HepG2 (cell line): ENCODE results near the gene CABLES2. TPM values are rescaled to one million over a fixed set of nuclear protein-coding genes. Genes with fewer than 3 reads are reported as not detected.

Experiments
- ARID5B ChIP-seq: IDR thresholded peaks from 2 replicates; pipeline ENCODE4 v1.4.0; 2020; ENCODE audit warnings: mild to moderate bottlenecking, missing genetic modification reagents
- CENPT ChIP-seq: sonication (generic); formaldehyde crosslinking; IDR thresholded peaks from 2 replicates; pipeline ENCODE4 v1.8.0; 2022; ENCODE audit warnings: low read depth, mild to moderate bottlenecking, moderate library complexity, missing genetic modification reagents
- HBP1 ChIP-seq: IDR thresholded peaks from 2 replicates; pipeline ENCODE4 v1.6.1; 2016; ENCODE audit warnings: low read depth, control low read depth
- HES4 ChIP-seq: sonication (generic); formaldehyde crosslinking; IDR thresholded peaks from 2 replicates; pipeline ENCODE4 v1.9.0; 2021; ENCODE audit warnings: mild to moderate bottlenecking, missing genetic modification reagents, borderline replicate concordance
- HNRNPL ChIP-seq: fragments of 200-400 bp; formaldehyde crosslinking; IDR thresholded peaks from 2 replicates; pipeline ENCODE4 v1.6.1; 2017; ENCODE audit warnings: mild to moderate bottlenecking, low read depth, low read length
- MAX ChIP-seq: IDR thresholded peaks from 2 replicates; pipeline ENCODE4 v1.6.1; 2012; ENCODE audit warnings: inconsistent platforms
- MED8 ChIP-seq: sonication (generic); formaldehyde crosslinking; IDR thresholded peaks from 2 replicates; pipeline ENCODE4 v1.8.1; 2023; ENCODE audit warnings: mild to moderate bottlenecking, missing genetic modification reagents; ENCODE audit not compliant: insufficient replicate concordance
- MXD4 ChIP-seq: IDR thresholded peaks from 2 replicates; pipeline ENCODE4 v1.6.1; 2016; ENCODE audit warnings: mild to moderate bottlenecking, missing biosample characterization, missing genetic modification reagents
- SIX4 ChIP-seq: sonication (generic); formaldehyde crosslinking; IDR thresholded peaks from 2 replicates; pipeline ENCODE4 v1.4.0; 2020; ENCODE audit warnings: missing genetic modification reagents
- SYNCRIP ChIP-seq: fragments of 200-400 bp; formaldehyde crosslinking; IDR thresholded peaks from 2 replicates; pipeline ENCODE4 v1.6.1; 2018; ENCODE audit warnings: mild to moderate bottlenecking, low read depth, low read length; ENCODE audit not compliant: insufficient read depth
- ZNF136 ChIP-seq: sonication (generic); formaldehyde crosslinking; IDR thresholded peaks from 2 replicates; pipeline ENCODE4 v1.8.1; 2022; ENCODE audit warnings: low read depth, mild to moderate bottlenecking, moderate library complexity, missing genetic modification reagents
- ZNF138 ChIP-seq: sonication (generic); formaldehyde crosslinking; IDR thresholded peaks from 2 replicates; pipeline ENCODE4 v1.5.0; 2020; ENCODE audit warnings: mild to moderate bottlenecking, low read depth, missing genetic modification reagents
- ZNF367 ChIP-seq: sonication (generic); formaldehyde crosslinking; IDR thresholded peaks from 2 replicates; pipeline ENCODE4 v1.4.0; 2020; ENCODE audit warnings: missing genetic modification reagents, borderline replicate concordance
- ZNF383 ChIP-seq: sonication (generic); formaldehyde crosslinking; IDR thresholded peaks from 2 replicates; pipeline ENCODE4 v1.4.0; 2020; ENCODE audit warnings: missing genetic modification reagents, mild to moderate bottlenecking, borderline replicate concordance
- ZNF577 ChIP-seq: sonication (generic); formaldehyde crosslinking; IDR thresholded peaks from 2 replicates; pipeline ENCODE4 v1.4.0; 2020; ENCODE audit warnings: mild to moderate bottlenecking, low read depth, missing genetic modification reagents, borderline replicate concordance
- ZNF724P ChIP-seq: sonication (generic); formaldehyde crosslinking; IDR thresholded peaks from 2 replicates; pipeline ENCODE4 v1.8.0; 2022; ENCODE audit warnings: missing genetic modification reagents, borderline replicate concordance
- ZNF792 ChIP-seq: IDR thresholded peaks from 2 replicates; pipeline ENCODE4 v1.6.1; 2016
- polyA plus RNA-seq, 8 experiments: library from polyadenylated mRNA; depleted of rRNA in 3 of 8; stranded (reverse) in 7 of 8; unstranded in 1 of 8; fragments of >200 nt; fragmentation: Illumina TruSeq in 4 of 8; extraction: Trizol in 4 of 8; gene quantifications; 2 replicates each; pipeline versions ENCODE4 v1.2.1 to v1.2.3, GENCODE V29; 2011 to 2016; ENCODE audit warnings: low read depth in 4 of 8, missing spikeins in 1 of 8, mixed read lengths in 1 of 8; ENCODE audit not compliant: insufficient read depth in 1 of 8
- total RNA-seq, 5 experiments: library from RNA; depleted of rRNA; stranded (reverse); fragments of >200 nt; fragmentation: Illumina TruSeq; extraction: Trizol; gene quantifications; 2 replicates each; pipeline ENCODE4 v1.2.3, GENCODE V29; 2016; ENCODE audit warnings: low read depth in 1 of 5
- TF ChIP-seq, protein P1 (sequence below): sonication (generic); formaldehyde crosslinking; IDR thresholded peaks from 2 replicates; pipeline ENCODE4 v1.4.0; 2020; ENCODE audit warnings: mild to moderate bottlenecking, low read depth, missing genetic modification reagents
- TF ChIP-seq, protein P2 (sequence below): sonication (generic); formaldehyde crosslinking; IDR thresholded peaks from 2 replicates; pipeline ENCODE4 v1.5.1; 2020; ENCODE audit warnings: mild to moderate bottlenecking, missing genetic modification reagents

Gene CABLES2
- total and polyA plus RNA-seq, 2 of the 13 experiments (the other 11 are each of a cell fraction or from before 2014, with no cell fraction given): 5.2 to 9.7 TPM

- TF ChIP-seq, protein P1, sequence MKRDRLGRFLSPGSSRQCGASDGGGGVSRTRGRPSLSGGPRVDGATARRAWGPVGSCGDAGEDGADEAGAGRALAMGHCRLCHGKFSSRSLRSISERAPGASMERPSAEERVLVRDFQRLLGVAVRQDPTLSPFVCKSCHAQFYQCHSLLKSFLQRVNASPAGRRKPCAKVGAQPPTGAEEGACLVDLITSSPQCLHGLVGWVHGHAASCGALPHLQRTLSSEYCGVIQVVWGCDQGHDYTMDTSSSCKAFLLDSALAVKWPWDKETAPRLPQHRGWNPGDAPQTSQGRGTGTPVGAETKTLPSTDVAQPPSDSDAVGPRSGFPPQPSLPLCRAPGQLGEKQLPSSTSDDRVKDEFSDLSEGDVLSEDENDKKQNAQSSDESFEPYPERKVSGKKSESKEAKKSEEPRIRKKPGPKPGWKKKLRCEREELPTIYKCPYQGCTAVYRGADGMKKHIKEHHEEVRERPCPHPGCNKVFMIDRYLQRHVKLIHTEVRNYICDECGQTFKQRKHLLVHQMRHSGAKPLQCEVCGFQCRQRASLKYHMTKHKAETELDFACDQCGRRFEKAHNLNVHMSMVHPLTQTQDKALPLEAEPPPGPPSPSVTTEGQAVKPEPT (CRISPR knock-in tag): no peak
- TF ChIP-seq SIX4 (CRISPR knock-in tag): no peak
- no peak for TF ChIP-seq ZNF724P (CRISPR knock-in tag)
- no peak for TF ChIP-seq MXD4 (CRISPR knock-in tag)
- no peak for TF ChIP-seq MAX
- TF ChIP-seq MED8 (CRISPR knock-in tag): no peak
- peak; percentile 90; the same call in 1 of the 2 replicates for TF ChIP-seq CENPT (CRISPR knock-in tag)
- TF ChIP-seq ZNF136: no peak
- TF ChIP-seq HNRNPL: no peak
- no peak for TF ChIP-seq ZNF577 (CRISPR knock-in tag)
- no peak for TF ChIP-seq HES4 (CRISPR knock-in tag)
- no peak for TF ChIP-seq ZNF138 (CRISPR knock-in tag)
- no peak for TF ChIP-seq ZNF383 (CRISPR knock-in tag)
- peak; percentile 42 for TF ChIP-seq HBP1 (CRISPR knock-in tag)
- no peak for TF ChIP-seq ZNF367
- TF ChIP-seq SYNCRIP: no peak
- no peak for TF ChIP-seq ARID5B
- TF ChIP-seq, protein P2, sequence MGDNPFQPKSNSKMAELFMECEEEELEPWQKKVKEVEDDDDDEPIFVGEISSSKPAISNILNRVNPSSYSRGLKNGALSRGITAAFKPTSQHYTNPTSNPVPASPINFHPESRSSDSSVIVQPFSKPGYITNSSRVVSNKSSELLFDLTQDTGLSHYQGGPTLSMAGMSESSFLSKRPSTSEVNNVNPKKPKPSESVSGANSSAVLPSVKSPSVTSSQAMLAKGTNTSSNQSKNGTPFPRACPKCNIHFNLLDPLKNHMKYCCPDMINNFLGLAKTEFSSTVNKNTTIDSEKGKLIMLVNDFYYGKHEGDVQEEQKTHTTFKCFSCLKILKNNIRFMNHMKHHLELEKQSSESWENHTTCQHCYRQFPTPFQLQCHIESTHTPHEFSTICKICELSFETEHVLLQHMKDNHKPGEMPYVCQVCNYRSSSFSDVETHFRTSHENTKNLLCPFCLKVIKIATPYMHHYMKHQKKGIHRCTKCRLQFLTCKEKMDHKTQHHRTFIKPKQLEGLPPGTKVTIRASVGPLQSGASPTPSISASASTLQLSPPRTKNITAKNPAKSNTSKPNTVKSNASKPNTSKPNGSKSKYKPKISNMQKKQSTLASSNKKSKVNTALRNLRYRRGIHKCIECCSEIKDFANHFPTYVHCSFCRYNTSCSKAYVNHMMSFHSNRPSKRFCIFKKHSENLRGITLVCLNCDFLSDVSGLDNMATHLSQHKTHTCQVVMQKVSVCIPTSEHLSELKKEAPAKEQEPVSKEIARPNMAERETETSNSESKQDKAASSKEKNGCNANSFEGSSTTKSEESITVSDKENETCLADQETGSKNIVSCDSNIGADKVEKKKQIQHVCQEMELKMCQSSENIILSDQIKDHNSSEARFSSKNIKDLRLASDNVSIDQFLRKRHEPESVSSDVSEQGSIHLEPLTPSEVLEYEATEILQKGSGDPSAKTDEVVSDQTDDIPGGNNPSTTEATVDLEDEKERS (CRISPR knock-in tag): no peak
- no peak; the same call in 1 of the 2 replicates for TF ChIP-seq ZNF792
These were observed 36.8 kb downstream of the CABLES2 start (continued) for GRCh38 chr20:62370115-62370806.
